ENCODE data around the gene ILK.

Gene ILK

GRCh38 chr11:6603287-6604080, at the start of gene ILK, which contains the start of gene RRP8:
ILK (plus strand) TSS chr11:6603774; CDS start chr11:6604272, 498 bp downstream.
RRP8 (minus strand) TSS chr11:6603616; CDS start chr11:6603502, 114 bp downstream.
- peak; percentile 89 for DNase-seq

- DNase-seq = no peak
These were observed 48.5 kb upstream of the ILK start for GRCh38 chr11:6554828-6555706.

- DNase-seq = no peak
These were observed 47.2 kb upstream of the ILK start for GRCh38 chr11:6556139-6556949.

DNA sequence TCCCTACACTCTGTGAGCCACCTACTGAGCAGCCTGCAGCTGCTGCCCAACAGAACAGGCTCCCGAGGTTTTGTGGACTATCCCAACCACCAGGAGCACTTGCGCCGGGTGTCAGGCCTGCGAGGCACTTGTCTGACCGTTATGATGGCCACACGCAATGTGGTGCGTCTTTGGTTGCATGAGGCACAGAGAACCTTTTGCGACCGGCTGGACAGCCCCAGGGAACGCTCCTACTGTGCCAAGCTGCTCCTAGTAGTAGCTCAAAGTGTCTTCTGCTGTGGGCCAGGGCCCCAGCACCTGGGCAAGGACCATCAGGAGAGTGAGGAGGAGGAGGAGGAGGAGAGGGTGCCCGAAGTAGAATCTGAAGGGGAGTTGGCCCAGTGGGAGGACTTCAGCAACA, 46.5 kb upstream of the ILK start:
- no peak for DNase-seq

DNA sequence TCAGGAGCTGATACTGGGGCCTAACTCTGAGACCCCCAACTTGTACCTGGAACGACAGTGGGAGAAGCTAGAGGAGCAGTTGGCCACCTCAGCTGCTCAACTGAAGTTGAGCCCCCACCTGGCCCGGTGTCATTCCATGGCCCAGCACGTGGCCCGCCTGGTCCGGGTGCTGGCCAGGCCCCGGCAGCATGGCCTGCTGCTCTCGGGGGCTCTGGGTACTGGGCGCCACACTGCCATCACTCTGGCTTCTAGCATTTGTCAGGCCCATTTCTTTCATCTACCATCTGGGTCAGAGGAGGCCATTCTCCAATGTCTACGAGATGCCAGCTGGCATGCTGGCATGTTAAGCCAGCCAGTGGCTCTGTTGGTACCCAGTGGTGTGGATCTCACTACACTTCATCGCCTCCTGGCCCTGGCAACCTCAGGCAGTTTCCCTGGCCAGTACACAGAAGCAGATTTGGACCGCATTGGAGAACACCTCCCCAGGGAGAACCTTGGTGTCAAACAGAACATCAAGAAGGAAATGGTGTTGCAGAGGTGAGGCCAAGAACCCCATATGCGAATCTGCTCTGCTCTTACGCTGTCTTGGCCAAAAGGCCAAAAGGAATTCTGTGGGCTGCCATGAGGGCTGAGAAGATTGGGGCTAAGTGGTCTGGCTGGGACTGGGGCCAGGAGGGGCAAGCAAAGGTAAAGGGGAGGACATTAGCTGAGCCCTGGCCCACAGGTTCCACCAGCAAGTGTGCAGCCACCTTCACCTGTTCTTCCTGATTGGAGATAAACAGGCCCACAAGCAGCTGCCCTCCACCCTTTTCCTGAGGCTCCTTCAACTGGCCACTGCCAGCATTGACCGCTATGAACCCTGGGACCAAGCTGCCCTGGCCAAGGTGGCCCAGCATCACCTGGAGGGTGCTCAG, 45.6 kb upstream of the ILK start:
- DNase-seq = no peak

DNA sequence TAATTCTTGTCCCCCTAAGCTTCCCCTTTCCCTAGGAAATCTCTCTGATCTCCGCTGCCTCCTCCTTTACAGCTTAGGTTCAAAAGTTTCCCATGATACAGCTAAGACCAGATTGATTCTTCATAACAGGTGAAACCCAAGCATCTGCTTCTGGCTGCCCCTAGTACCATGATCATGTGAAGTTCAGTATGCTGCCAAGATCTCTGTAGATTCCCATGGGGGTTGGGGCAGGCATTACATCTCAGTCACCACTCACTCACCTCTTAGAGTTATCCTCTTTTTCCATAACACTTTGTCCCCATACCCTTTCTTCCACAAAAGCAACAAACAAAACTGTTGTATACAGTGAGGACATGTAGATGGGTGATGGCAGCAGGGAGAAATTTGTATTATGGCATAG, 44.2 kb upstream of the ILK start:
- no peak for DNase-seq

DNA sequence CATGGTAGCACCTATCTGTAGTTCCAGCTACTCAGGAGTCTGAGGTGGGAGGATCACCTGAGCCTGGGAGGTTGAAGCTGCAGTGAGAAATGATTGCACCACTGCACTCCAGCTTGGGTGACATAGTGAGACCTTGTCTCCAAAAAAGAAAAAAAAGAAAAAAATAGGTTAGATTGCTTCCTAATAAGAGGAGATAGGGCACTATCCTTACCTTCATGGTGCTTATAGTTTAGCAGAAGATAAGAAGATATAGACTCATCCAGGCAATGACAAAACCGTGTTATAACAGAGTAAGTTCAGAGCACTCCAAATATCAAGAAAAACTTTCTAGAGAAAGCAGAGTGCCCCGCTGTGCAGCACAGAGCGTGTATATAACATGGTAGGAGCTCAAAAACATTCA, 42.3 kb upstream of the ILK start:
- DNase-seq = no peak

- DNase-seq = no peak
These were observed 40.4 kb upstream of the ILK start for GRCh38 chr11:6563121-6563619.

DNA sequence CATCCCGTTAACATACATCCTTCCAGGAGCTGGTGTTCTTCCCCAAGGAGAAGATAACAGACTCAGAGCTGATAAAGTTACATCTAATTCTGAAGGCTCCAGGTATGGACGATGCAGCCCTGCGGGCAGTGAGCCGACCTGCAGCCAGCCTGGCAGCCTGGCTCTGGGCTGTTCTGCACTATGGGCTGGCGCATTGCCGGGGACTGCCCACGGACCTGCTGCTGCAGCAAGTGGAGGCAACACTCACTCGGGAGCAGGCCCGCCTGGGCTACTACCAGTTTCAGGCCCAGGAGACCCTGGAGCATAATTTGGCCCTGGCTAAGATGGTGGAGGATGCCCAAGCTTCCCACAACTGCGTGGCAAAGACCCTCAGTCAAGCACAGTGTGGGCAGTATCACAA, 39.9 kb upstream of the ILK start:
- no peak for DNase-seq

GRCh38 chr11:6565325-6565724, 38.2 kb upstream of the ILK start:
- DNase-seq = no peak

DNA sequence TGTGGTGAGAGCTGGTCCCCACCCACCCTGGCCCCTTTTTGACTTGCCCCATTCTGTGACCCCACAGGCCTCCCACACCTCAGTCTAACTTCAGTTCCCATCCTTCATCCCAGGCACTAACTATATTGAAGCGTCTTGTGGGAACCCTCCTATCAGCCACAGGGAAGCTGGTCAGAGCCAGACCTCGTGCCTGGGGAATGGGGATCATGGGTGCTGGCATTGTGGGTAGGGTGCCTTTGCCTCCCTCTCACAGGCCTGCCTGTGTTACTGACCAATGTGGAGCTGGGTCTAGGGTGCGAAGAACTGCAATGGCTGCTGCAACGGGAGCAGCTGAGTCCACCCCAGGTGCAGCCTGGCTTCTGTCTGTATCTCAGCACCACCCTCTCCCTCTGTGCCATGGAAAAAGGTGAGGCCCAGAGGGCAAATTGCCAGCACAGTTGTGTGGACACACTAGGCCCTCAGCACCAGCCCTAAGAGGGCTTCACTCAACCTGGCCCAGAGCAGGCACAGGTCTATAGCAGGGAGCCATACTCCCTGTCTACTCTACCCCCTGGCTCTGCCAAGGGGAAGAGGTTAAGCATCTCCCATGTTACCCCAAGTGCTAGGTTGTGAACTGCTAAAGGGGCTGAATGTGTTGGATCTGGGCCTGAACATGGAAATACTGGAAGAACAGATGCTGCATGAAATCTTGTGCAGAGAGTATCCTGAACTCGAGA, 37.4 kb upstream of the ILK start:
- no peak for DNase-seq

- DNase-seq = no peak
These were observed 36.7 kb upstream of the ILK start for GRCh38 chr11:6566704-6567370.

GRCh38 chr11:6567371-6567745, 36.2 kb upstream of the ILK start:
- no peak for DNase-seq

GRCh38 chr11:6568191-6568918, 35.2 kb upstream of the ILK start:
- no peak for DNase-seq

GRCh38 chr11:6569706-6570105, 33.9 kb upstream of the ILK start:
- no peak for DNase-seq

DNA sequence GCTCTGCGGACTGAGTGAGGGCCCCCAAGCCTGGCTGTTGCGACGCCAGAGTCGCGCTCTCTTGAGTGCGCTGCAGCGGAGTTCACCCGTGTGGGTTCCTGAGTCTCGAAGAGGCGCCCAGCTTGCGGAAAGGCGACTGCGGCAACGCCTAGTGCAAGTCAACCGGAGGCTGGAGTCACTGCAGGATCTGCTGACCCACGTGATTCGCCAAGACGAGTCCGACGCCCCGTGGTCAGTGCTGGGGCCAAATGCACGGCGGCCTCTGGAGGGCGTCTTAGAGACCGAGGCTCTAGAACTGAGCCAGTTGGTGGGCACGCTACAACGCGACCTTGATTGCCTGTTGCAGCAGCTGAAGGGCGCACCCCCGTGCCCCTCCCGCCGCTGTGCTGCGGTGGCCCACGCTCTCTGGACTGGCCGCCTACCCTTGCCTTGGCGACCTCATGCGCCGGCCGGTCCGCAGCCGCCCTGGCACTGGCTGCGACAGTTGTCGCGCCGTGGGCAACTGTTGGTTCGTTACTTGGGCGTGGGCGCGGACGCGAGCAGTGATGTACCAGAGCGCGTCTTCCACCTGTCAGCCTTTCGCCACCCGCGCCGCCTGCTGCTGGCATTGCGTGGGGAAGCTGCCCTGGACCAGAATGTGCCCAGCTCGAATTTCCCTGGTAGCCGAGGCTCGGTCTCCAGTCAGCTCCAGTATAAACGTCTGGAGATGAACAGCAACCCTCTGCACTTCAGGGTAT, 32.7 kb upstream of the ILK start:
- DNase-seq = no peak

DNA sequence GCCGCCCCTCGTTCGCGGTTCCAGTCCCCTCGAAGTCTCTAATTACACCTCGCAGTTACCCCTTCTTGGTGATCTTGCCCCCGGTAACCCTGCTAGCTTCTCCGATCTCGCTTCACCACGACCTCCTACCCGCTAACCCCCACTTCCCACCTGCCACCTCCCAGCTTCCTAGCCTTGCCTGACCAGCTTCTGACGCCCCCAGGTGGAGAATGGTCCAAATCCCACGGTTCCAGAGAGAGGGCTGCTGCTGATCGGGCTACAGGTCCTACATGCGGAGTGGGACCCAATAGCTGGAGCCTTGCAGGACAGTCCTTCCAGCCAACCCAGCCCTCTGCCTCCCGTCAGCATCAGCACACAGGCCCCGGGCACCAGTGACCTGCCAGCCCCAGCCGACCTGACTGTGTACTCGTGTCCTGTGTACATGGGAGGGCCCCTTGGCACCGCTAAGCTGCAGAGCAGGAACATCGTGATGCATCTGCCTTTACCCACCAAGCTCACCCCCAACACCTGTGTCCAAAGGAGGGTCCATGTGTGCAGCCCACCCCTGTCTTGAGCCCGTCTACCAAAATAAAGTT, 32.1 kb upstream of the ILK start:
- DNase-seq = no peak

- no peak for DNase-seq
These were observed 31.4 kb upstream of the ILK start for GRCh38 chr11:6572215-6572614.
